OCI-LY3 (cell line): Measurements from ENCODE around the gene MYCN.
"Not testable (repeated sequence)": the region's sequence is repeated elsewhere in the genome, so short reads cannot be mapped to it uniquely, and the experiment has no call there.

Source experiments
- H2AFZ ChIP-seq: fragments of 200-600, 300-600 bp; shearing (Covaris generic); 2 replicates; pipeline ENCODE4 v1.6.0; 2014; ENCODE audit warnings: antibody characterized with exemption, low read depth, low read length
- H3K27ac ChIP-seq: fragments of 200-600, 300-600 bp; sonication (generic); 2 replicates; pipeline ENCODE4 v1.5.1; 2014; ENCODE audit warnings: mild to moderate bottlenecking, low read length, moderate library complexity, mixed read lengths
- H3K27me3 ChIP-seq: fragments of 200-600, 300-600 bp; sonication (generic); 2 replicates; pipeline ENCODE4 v1.6.1; 2014; ENCODE audit warnings: low read depth, low read length, mixed read lengths
- H3K36me3 ChIP-seq: fragments of 200-600, 300-600 bp; sonication (generic); replicated peaks from 2 replicates; pipeline ENCODE3; 2014; ENCODE audit warnings: low read depth, low read length, mixed read lengths
- H3K4me1 ChIP-seq: fragments of 300-600, 200-600 bp; sonication (generic); 2 replicates; pipeline ENCODE4 v1.6.1; 2014; ENCODE audit warnings: low read length, mixed read lengths
- H3K4me2 ChIP-seq: fragments of 200-600, 300-600 bp; sonication (generic); 2 replicates; pipeline ENCODE4 v1.6.1; 2014; ENCODE audit warnings: low read length, mixed read lengths
- H3K4me3 ChIP-seq: fragments of 300-600, 200-600 bp; sonication (generic); 2 replicates; pipeline ENCODE4 v1.5.1; 2014; ENCODE audit warnings: antibody characterized with exemption, mild to moderate bottlenecking, low read length, moderate library complexity
- H3K79me2 ChIP-seq: fragments of 300-600, 200-600 bp; shearing (Covaris generic); 2 replicates; pipeline ENCODE4 v1.6.1; 2014; ENCODE audit warnings: mild to moderate bottlenecking, low read length, mixed read lengths
- H3K9ac ChIP-seq: fragments of 300-600, 200-600 bp; shearing (Covaris generic); 2 replicates; pipeline ENCODE4 v1.6.0; 2014; ENCODE audit warnings: mild to moderate bottlenecking, low read length, moderate library complexity
- H3K9me3 ChIP-seq: fragments of 200-600, 300-600 bp; shearing (Covaris generic); 2 replicates; pipeline ENCODE4 v1.6.1; 2014; ENCODE audit warnings: low read length, mixed read lengths; ENCODE audit not compliant: insufficient read depth
- H4K20me1 ChIP-seq: fragments of 200-600, 300-600 bp; sonication (generic); 2 replicates; pipeline ENCODE4 v1.6.1; 2016; ENCODE audit warnings: low read length, mixed read lengths; ENCODE audit not compliant: insufficient read depth
- EZH2phosphoT487 ChIP-seq: fragments of 200-600 bp; shearing (Covaris generic); IDR thresholded peaks from 2 replicates; pipeline ENCODE4 v1.6.1; 2018; ENCODE audit warnings: antibody characterized with exemption, mixed run types, low read depth
- TF ChIP-seq, protein P1 (sequence below): fragments of 200-600, 300-600 bp; sonication (generic); IDR thresholded peaks from 2 replicates; pipeline ENCODE4 v1.5.1; 2014; ENCODE audit warnings: antibody characterized with exemption, low read length, low read depth

The MYCN gene

DNA sequence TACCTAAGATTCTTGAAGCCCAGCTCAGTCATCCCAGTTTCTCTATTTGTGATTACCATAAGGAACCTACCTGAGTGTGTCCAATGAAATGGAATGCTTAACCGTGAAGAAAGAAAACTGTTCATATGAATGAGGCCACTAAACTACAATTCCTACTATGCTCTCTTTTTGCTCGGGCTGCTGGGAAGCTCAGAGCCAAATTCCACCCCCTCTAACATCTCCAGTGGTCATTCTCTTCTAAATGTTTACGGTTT, 8.3 kb downstream of the MYCN start:
- no peak overlapping the region for H3K4me2 ChIP-seq
- H3K4me3 ChIP-seq: no peak overlapping the region
- H3K27ac ChIP-seq: no peak overlapping the region
- no peaks in the 10 kb centered on the region for H3K79me2 ChIP-seq
- H3K27me3 ChIP-seq: peaks cover 7% of the 10 kb centered on the region; the same call in 1 of the 2 replicates
- H4K20me1 ChIP-seq: no peaks in the 10 kb centered on the region
- H3K36me3 ChIP-seq: no peaks in the 10 kb centered on the region
- H3K9me3 ChIP-seq: no peaks in the 10 kb centered on the region
- no peak overlapping the region for H2AFZ ChIP-seq
- TF ChIP-seq, protein P1, sequence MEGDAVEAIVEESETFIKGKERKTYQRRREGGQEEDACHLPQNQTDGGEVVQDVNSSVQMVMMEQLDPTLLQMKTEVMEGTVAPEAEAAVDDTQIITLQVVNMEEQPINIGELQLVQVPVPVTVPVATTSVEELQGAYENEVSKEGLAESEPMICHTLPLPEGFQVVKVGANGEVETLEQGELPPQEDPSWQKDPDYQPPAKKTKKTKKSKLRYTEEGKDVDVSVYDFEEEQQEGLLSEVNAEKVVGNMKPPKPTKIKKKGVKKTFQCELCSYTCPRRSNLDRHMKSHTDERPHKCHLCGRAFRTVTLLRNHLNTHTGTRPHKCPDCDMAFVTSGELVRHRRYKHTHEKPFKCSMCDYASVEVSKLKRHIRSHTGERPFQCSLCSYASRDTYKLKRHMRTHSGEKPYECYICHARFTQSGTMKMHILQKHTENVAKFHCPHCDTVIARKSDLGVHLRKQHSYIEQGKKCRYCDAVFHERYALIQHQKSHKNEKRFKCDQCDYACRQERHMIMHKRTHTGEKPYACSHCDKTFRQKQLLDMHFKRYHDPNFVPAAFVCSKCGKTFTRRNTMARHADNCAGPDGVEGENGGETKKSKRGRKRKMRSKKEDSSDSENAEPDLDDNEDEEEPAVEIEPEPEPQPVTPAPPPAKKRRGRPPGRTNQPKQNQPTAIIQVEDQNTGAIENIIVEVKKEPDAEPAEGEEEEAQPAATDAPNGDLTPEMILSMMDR: no peak
- TF ChIP-seq EZH2phosphoT487: no peak
- H3K4me1 ChIP-seq: no peaks in the 10 kb centered on the region
- no peak overlapping the region for H3K9ac ChIP-seq

DNA sequence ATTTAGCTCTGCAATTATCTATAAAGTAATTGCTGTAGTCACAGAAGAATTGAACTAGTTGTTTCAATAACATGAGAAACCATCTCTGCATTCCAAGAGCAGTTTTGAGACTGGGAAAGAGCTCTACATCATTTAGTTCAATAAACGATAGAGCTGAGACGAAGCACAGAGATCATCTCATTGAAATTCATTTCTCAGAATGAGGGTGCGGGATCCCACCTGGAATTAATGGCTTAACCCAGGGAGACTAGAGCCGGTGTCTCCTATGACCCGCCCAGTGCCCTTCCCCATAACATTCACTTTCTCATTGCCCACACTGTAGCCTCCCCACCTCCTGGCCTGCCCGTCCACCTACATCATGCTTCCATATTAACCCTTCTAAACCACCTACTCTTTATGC, 8.8 kb downstream of the MYCN start:
- H3K4me1 ChIP-seq: no peaks in the 10 kb centered on the region
- TF ChIP-seq, protein P1: no peak
- no peak for TF ChIP-seq EZH2phosphoT487
- H3K9ac ChIP-seq: no peak overlapping the region
- no peaks in the 10 kb centered on the region for H3K9me3 ChIP-seq
- H2AFZ ChIP-seq: no peak overlapping the region
- H3K4me3 ChIP-seq: no peak overlapping the region
- H3K4me2 ChIP-seq: no peak overlapping the region
- H3K36me3 ChIP-seq: no peaks in the 10 kb centered on the region
- H3K27me3 ChIP-seq: peaks cover 10% of the 10 kb centered on the region; the same call in 1 of the 2 replicates
- no peak overlapping the region for H3K27ac ChIP-seq
- H3K79me2 ChIP-seq: no peaks in the 10 kb centered on the region
- no peaks in the 10 kb centered on the region for H4K20me1 ChIP-seq

- Histone ChIP-seq H3K4me2 (no peak overlapping the region), H3K9me3 (no peaks in the 10 kb centered on the region), H3K9ac (no peak overlapping the region), H3K4me1 (no peaks in the 10 kb centered on the region), H3K4me3 (no peak overlapping the region), H3K79me2 (no peaks in the 10 kb centered on the region), H4K20me1 (no peaks in the 10 kb centered on the region), H3K27me3 (peaks cover 10% of the 10 kb centered on the region; the same call in 1 of the 2 replicates), H3K36me3 (no peaks in the 10 kb centered on the region), H2AFZ (no peak overlapping the region), H3K27ac (no peak overlapping the region)
- no peak for TF ChIP-seq EZH2phosphoT487
- TF ChIP-seq, protein P1: no peak
Measured at GRCh38 chr2:15949551-15949950, 9.2 kb downstream of the MYCN start.

- no peak overlapping the region for H3K27ac ChIP-seq
- no peak overlapping the region for H3K4me3 ChIP-seq
- no peak overlapping the region for H3K4me2 ChIP-seq
- no peaks in the 10 kb centered on the region for H4K20me1 ChIP-seq
- no peak overlapping the region for H3K9ac ChIP-seq
- no peaks in the 10 kb centered on the region for H3K4me1 ChIP-seq
- H3K9me3 ChIP-seq: no peaks in the 10 kb centered on the region
- no peaks in the 10 kb centered on the region for H3K79me2 ChIP-seq
- no peak overlapping the region for H2AFZ ChIP-seq
- H3K36me3 ChIP-seq: no peaks in the 10 kb centered on the region
- TF ChIP-seq, protein P1: no peak
- TF ChIP-seq EZH2phosphoT487: no peak
- peaks cover 10% of the 10 kb centered on the region; the same call in 1 of the 2 replicates for H3K27me3 ChIP-seq
Measured at GRCh38 chr2:15950088-15950952, 10.0 kb downstream of the MYCN start.

DNA sequence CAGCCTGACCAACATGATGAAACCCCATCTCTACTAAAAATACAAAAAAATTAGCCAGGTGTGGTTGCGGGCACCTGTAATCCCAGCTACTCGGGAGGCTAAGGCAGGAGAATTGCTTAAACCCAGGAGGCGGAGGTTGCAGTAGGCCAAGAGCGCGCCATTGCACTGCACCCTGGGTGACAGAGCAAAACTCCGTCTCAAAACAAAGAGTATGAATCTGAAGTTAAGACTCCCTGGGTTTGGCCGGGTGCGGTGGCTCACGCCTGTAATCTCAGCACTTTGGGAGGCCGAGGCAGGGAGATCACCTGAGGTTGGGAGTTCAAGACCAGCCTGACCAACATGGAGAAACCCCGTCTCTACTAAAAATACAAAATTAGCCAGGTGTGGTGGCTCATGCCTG, 11.6 kb downstream of the MYCN start:
- not testable (repeated sequence) for H3K4me2 ChIP-seq, H4K20me1 ChIP-seq, H3K4me1 ChIP-seq, H3K27ac ChIP-seq, H3K79me2 ChIP-seq, H2AFZ ChIP-seq, H3K36me3 ChIP-seq, H3K9ac ChIP-seq, H3K4me3 ChIP-seq, H3K9me3 ChIP-seq
- H3K27me3 ChIP-seq: peaks cover 18% of the 10 kb centered on the region; the same call in 1 of the 2 replicates
